Endothelial cell of umbilical vein (primary cell): ENCODE results near the gene CRB1. TPM values are rescaled to one million over a fixed set of nuclear protein-coding genes. Genes with fewer than 3 reads are reported as not detected.

Experiments
- BruUV-seq: library from RNA; stranded (reverse); fragments of 400-500 nt; replicated peaks from 2 replicates; lab custom pipeline; 2021; lab: Mats Ljungman, UMichigan
- CTCF ChIA-PET: fragments of 300-600, 350-600 bp; sonication (Branson Sonifier 250); formaldehyde crosslinking; loops from one replicate; lab custom pipeline; 2021; ENCODE audit warnings: antibody characterized with exemption, inconsistent platforms; lab: Charles Lee
- POLR2A ChIA-PET: fragments of 300-600, 350-600 bp; sonication (Branson Sonifier 250); formaldehyde crosslinking; loops from one replicate; lab custom pipeline; 2021; ENCODE audit warnings: antibody characterized with exemption, inconsistent platforms; lab: Charles Lee
- DNase-seq: peaks from one replicate; pipeline ENCODE4 v3.0.0-alpha.2; 2011; ENCODE audit warnings: low read depth, low spot score
- FAIRE-seq: peaks from 2 replicates; lab custom pipeline; 2011; peaks lifted over from hg19 to GRCh38; lab: Jason Lieb, UNC
- H2AFZ ChIP-seq: 2 replicates; pipeline ENCODE4 v1.6.0; 2012; ENCODE audit warnings: low read depth, low read length, control low read depth, inconsistent platforms
- H3K27ac ChIP-seq: 2 replicates; pipeline ENCODE4 v1.5.1; 2011; ENCODE audit warnings: low read depth, mild to moderate bottlenecking, control low read depth, low read length, moderate library complexity; ENCODE audit not compliant: insufficient read depth
- H3K27me3 ChIP-seq, 2 experiments: 2 replicates each; pipeline versions ENCODE4 v1.6.0 to v1.6.1; 2011; ENCODE audit warnings: low read length in 2 of 2, mixed read lengths in 1 of 2; ENCODE audit not compliant: control insufficient read depth in 2 of 2, insufficient read depth in 2 of 2
- H3K36me3 ChIP-seq, 2 experiments: 2 replicates in 1 of 2; 3 replicates in 1 of 2; pipeline ENCODE4 v1.5.1; 2011; ENCODE audit warnings: low read length in 2 of 2, mild to moderate bottlenecking in 1 of 2, moderate library complexity in 1 of 2; ENCODE audit not compliant: control insufficient read depth in 2 of 2, insufficient read depth in 2 of 2; ENCODE audit errors: extremely low read depth in 1 of 2
- H3K4me1 ChIP-seq: 3 replicates; pipeline ENCODE4 v1.5.1; 2011; ENCODE audit warnings: mild to moderate bottlenecking, low read length; ENCODE audit not compliant: control insufficient read depth, insufficient read depth; ENCODE audit errors: extremely low read depth
- H3K4me2 ChIP-seq: 2 replicates; pipeline ENCODE4 v1.6.1; 2011; ENCODE audit warnings: low read length, control low read depth, mixed read lengths; ENCODE audit not compliant: insufficient read depth
- H3K4me3 ChIP-seq, 3 experiments: fragments of 200-600 bp in 1 of 3; sonication (generic), shearing (Covaris generic) in 1 of 3; replicated peaks in 1 of 3; 2 replicates each; pipeline ENCODE4 v1.5.1; 2011 to 2016; ENCODE audit warnings: control low read depth in 3 of 3, low read length in 3 of 3, mild to moderate bottlenecking in 2 of 3, inconsistent platforms in 1 of 3, low read depth in 1 of 3, moderate library complexity in 1 of 3; ENCODE audit not compliant: insufficient read depth in 1 of 3
- H3K79me2 ChIP-seq: 2 replicates; pipeline ENCODE4 v1.6.0; 2012; ENCODE audit warnings: low read length, inconsistent platforms; ENCODE audit not compliant: control insufficient read depth, insufficient read depth
- H3K9ac ChIP-seq: replicated peaks from 2 replicates; pipeline ENCODE3; 2011; ENCODE audit warnings: low read length, control low read depth; ENCODE audit not compliant: insufficient read depth; ENCODE audit errors: extremely low read depth
- H3K9me1 ChIP-seq: replicated peaks from 3 replicates; pipeline ENCODE4 v1.6.0; 2011; ENCODE audit warnings: mild to moderate bottlenecking, low read length; ENCODE audit not compliant: control insufficient read depth, insufficient read depth; ENCODE audit errors: extremely low read depth
- H3K9me3 ChIP-seq: replicated peaks from 2 replicates; pipeline ENCODE4 v1.5.1; 2012; ENCODE audit warnings: low read length, inconsistent platforms; ENCODE audit not compliant: control insufficient read depth, insufficient read depth
- H4K20me1 ChIP-seq: replicated peaks from 2 replicates; pipeline ENCODE3; 2011; ENCODE audit warnings: mild to moderate bottlenecking, low read length; ENCODE audit not compliant: control insufficient read depth, insufficient read depth; ENCODE audit errors: extremely low read depth
- CTCF ChIP-seq, 2 donors: IDR thresholded peaks; 1 replicate in 1 of 2; 2 replicates in 1 of 2; pipeline ENCODE4 v1.5.1; 2011; ENCODE audit warnings: low read length in 2 of 2, mild to moderate bottlenecking in 2 of 2, moderate library complexity in 2 of 2, control low read depth in 1 of 2, inconsistent platforms in 1 of 2, low read depth in 1 of 2; ENCODE audit not compliant: insufficient read depth in 1 of 2; ENCODE audit errors: extremely low read depth in 1 of 2
- EZH2 ChIP-seq: IDR thresholded peaks from 2 replicates; pipeline ENCODE4 v1.6.1; 2012; ENCODE audit warnings: borderline replicate concordance, low read depth, mild to moderate bottlenecking, moderate library complexity, low read length, inconsistent platforms; ENCODE audit not compliant: severe bottlenecking
- FOS ChIP-seq: IDR thresholded peaks from 2 replicates; pipeline ENCODE4 v1.6.1; 2011; ENCODE audit warnings: mild to moderate bottlenecking, low read length, moderate library complexity, borderline replicate concordance; ENCODE audit not compliant: insufficient read depth
- GATA2 ChIP-seq: IDR thresholded peaks from 2 replicates; pipeline ENCODE4 v1.7.0; 2011; ENCODE audit warnings: low read depth, mild to moderate bottlenecking, moderate library complexity, mixed read lengths, low read length; ENCODE audit not compliant: insufficient read length, insufficient read depth
- JUN ChIP-seq: IDR thresholded peaks from 2 replicates; pipeline ENCODE4 v1.6.1; 2011; ENCODE audit warnings: borderline replicate concordance, low read depth; ENCODE audit not compliant: insufficient read length, insufficient read depth
- MAX ChIP-seq: IDR thresholded peaks from 2 replicates; pipeline ENCODE4 v1.6.1; 2011; ENCODE audit not compliant: insufficient read depth, insufficient read length
- MYC ChIP-seq: IDR thresholded peaks from one replicate; pipeline ENCODE4 v1.6.1; 2011; ENCODE audit warnings: mild to moderate bottlenecking, low read depth, low read length
- POLR2A ChIP-seq: IDR thresholded peaks from 2 replicates; pipeline ENCODE4 v1.6.1; 2012; ENCODE audit warnings: low read depth, mild to moderate bottlenecking, control low read depth, low read length
- POLR2AphosphoS5 ChIP-seq: IDR thresholded peaks from 2 replicates; pipeline ENCODE4 v1.6.1; 2012; ENCODE audit warnings: low read depth, mild to moderate bottlenecking, control low read depth, low read length, moderate library complexity; ENCODE audit not compliant: insufficient read depth
- dilution Hi-C: fragments of 300-500 bp; cut with MboI; formaldehyde crosslinking; loops from one replicate; pipeline ENCODE4 v1.15.0; 2019; ENCODE audit warnings: low sequenced_read_pairs; ENCODE audit not compliant: extremely low pct_ligation_motif_present
- intact Hi-C: fragments of 100-400 bp; cut with micrococcal nuclease; formaldehyde crosslinking; loops from one replicate; pipeline ENCODE4 v1.10.0; 2022
- polyA plus RNA-seq, 4 experiments: library from polyadenylated mRNA; depleted of rRNA in 3 of 4; stranded (reverse) in 3 of 4; unstranded in 1 of 4; fragments of >200 nt; gene quantifications; 2 replicates each; pipeline versions ENCODE4 v1.2.1 to v1.2.3, GENCODE V29; 2011 to 2012; ENCODE audit warnings: missing spikeins in 1 of 4
- total RNA-seq: library from RNA; stranded (reverse); gene quantifications from 2 replicates; pipeline ENCODE4 v1.2.3, GENCODE V29; 2021

Gene CRB1
- total and polyA plus RNA-seq, 2 donors (not counting 3 experiments of a cell fraction or from before 2014, with no cell fraction given), result not detected

DNA sequence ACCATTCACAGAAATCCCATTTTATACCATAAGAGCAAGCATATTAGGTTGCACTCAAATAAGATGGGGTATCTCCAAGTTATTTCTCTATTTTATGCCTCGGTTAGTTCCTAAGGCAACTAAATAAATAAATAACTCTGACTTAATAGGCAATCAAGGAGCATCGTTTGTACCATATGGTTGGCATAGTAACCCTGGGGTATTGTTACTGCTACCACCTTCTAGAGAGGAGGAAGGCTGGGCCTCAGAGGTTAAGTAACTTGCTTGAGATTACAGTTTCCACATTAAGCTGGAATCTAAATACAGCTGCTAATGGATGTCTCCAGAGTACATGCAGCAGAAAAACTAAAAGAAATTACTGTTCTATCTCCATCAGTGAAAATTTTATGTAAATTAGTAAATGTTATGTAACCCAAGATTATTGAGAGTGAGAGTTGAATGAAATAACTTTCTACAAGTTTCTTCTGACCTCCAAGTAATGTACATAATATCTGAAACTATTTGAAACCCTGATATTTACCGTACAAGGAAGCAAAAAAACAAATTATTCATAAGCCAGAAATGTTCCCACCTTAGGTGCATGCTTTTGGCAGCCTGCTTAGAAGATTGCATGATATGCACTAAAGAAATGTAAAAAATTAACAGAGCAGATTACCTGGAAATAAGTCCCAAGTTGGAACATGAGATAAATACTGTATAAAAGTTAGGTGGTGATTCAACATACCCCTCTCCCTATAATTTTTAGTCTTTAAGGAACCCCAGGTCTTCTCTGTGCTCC is 127.0 kb downstream of the CRB1 start:
- no peak overlapping the region for H3K4me3 ChIP-seq
- FAIRE-seq, result no peak
- dilution Hi-C loops (no loop called here), intact Hi-C loops (no loop called here)
- no peaks in the 10 kb centered on the region for H3K36me3 ChIP-seq
- POLR2A ChIA-PET, result no interaction called here
- no TSS peak for BruUV-seq
- no peak overlapping the region for H3K9ac ChIP-seq
- no peaks in the 10 kb centered on the region for H4K20me1 ChIP-seq
- H3K79me2 ChIP-seq, result no peaks in the 10 kb centered on the region
- no peaks in the 10 kb centered on the region for H3K4me1 ChIP-seq
- H3K27ac ChIP-seq, result no peak overlapping the region
- TF ChIP-seq POLR2A (no peak), MAX (no peak), MYC (no peak), EZH2 (no peak), POLR2AphosphoS5 (no peak), FOS (no peak), CTCF (IDR thresholded peaks at IDR 0.05; ENCODE audit: extremely low read depth in 1 of 2, insufficient read depth in 1 of 2, low read depth in 1 of 2, low read length in 2 of 2) (no peak), GATA2 (no peak), JUN (no peak)
- CTCF ChIA-PET, result no interaction called here
- H3K4me2 ChIP-seq, result no peak overlapping the region
- H3K9me1 ChIP-seq, result no peaks in the 10 kb centered on the region
- H2AFZ ChIP-seq, result no peak overlapping the region
- no peak for DNase-seq
- H3K27me3 ChIP-seq, result no peaks in the 10 kb centered on the region
- no peaks in the 10 kb centered on the region for H3K9me3 ChIP-seq
